ENCODE data around the gene CROCC2.

DNA sequence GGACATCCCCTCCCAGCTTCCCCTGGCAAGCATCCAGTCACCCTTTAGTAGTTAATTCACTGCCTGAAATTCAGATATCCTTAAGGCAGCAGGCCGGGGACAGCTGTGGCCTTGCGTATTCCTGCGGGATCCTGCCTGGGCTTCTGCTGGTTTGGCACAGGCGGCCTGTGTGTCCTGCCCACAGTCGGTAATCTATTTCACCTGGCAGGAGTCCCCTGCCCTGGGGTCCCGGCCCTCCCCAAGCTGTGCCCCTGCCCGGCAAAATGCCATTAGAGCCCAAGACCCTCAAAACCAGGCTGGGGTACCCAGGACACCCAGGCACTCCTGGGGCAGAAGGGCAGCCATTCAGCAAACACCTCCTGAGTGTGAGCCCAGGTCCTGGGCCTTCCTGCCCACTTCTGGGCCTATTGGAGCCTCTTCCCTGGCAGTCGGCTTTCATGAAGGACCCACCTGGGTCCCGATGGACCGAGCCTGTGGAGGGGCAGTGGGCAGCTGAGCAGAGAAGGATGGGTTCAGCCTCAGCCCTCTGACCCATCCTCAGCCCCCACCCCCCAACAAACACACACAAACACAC, 11.6 kb downstream of the CROCC2 start:
- TF ChIP-seq, protein P1, sequence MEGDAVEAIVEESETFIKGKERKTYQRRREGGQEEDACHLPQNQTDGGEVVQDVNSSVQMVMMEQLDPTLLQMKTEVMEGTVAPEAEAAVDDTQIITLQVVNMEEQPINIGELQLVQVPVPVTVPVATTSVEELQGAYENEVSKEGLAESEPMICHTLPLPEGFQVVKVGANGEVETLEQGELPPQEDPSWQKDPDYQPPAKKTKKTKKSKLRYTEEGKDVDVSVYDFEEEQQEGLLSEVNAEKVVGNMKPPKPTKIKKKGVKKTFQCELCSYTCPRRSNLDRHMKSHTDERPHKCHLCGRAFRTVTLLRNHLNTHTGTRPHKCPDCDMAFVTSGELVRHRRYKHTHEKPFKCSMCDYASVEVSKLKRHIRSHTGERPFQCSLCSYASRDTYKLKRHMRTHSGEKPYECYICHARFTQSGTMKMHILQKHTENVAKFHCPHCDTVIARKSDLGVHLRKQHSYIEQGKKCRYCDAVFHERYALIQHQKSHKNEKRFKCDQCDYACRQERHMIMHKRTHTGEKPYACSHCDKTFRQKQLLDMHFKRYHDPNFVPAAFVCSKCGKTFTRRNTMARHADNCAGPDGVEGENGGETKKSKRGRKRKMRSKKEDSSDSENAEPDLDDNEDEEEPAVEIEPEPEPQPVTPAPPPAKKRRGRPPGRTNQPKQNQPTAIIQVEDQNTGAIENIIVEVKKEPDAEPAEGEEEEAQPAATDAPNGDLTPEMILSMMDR (IDR thresholded peaks at IDR 0.05; ENCODE audit: low read length): no peak
- no peak for TF ChIP-seq EZH2 (IDR thresholded peaks at IDR 0.05; ENCODE audit: borderline replicate concordance, low read length)
